Measurements from ENCODE around the gene HJV.

HJV gene

DNA sequence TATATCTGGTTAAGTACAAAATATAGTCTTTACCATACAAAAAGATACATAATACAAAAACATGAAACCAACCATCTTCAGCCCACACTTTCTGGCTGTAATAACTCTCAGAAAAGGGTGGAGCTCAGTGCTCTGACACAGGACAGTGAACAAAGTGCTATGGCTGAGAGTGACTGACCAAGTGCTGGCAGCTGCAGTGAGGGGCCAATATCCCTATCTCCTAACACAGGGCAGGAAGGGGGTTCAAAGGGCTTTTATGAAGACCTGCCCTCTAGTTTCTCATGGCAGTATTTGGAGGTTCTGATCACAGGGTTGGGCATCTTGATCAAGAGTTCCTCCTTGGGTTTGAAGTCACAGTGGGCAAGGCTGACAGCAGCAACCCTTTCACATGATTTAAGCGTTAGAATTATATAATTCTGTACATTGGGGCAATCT is 29.0 kb downstream of the HJV start:
- DNase-seq = no peak

DNA sequence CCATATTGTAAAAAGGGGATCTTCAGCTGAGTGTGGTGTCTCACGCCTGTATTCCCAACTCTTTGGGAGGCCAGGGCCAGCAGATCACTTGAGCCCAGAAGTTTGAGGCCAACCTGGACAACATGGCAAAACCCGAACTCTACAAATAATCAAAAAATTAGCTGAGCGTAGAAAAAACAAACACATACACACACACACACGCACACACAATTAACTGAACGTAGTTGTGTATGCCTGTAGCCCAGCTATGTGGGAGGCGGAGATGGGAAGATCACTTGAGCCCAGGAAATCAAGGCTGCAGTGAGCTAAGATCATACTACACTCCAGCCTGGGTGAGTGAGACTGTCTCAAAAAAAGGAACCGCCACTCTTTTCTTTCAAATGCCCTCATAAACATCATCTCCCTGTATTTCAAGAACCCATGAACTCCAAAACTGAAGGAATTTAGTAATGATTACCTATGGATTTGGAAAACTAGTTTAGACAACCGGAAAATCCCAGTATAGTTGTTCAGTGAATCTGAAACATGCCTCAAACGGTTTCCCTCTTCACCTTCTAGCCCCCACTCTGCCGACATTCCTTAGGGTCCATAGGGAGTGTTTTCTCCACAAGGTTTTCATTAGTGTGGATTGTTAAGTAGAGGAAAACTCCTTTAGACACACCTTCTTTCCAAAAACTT is 29.7 kb downstream of the HJV start:
- DNase-seq = no peak

DNA sequence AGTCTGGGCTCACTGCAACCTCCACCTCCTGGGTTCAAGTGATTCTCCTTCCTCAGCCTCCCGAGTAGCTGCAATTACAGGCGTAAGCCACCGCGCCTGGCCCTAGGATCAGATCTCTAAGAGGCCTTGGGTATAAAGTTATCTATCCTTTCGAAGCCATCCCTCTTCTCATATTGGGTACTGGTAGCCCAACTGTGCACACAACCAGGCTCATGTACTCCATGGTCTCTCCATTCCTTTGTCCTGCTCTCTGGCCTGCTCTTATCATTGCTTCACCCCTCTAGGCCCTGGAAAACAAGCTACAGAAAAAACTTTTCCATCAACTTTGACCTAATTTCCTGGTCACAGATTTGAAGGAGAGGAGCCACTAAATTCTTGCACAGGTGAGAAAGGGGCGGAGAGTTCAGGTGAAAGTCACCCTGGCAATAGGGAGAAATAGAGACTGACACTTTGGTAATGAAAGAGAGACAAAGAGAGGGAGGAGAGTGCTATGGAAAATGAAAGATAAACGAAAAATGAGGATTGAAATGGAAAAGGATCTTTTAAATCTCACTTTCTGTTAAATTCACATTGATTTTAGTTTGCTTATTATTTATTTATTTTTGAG is 31.2 kb downstream of the HJV start:
- no peak for DNase-seq

DNA sequence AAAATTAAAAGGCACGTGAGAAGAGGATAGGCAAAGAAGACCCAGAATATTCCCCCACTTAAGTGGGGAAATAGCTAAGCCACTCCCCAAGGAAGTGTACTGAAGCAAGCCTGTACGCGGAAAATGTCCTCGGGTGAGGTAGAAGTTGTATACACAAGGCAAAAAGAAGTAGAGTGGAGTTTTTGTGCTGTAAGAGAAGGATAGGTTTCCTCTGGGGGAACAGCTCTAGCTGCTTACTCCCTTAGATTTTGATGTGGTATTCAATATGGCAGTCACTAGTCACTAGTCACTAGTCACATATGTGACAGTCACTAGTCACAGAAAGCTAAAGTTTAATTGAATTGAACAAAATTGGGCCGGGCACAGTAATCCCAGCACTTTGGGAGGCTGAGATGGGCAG is 32.8 kb downstream of the HJV start:
- no peak for DNase-seq

DNA sequence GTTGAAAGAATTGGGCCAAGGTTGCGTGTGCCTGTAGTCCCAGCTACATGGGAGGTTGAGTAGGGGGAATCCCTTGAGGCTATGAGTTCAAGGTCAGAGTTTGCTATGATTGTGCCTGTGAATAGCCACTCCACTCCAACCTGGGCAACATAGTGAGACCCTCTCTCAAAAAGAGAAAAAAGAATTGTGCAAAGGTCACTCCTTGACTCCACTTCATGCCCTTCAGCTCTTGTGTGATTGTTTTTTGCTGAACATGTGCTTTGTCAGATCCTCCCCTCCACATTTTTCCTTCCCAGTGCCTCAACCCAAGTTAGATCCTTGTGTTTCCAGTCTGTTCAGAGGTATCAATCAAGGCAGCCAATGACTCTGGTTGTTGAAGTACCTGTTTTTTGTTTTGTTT is 33.6 kb downstream of the HJV start:
- no peak for DNase-seq

DNA sequence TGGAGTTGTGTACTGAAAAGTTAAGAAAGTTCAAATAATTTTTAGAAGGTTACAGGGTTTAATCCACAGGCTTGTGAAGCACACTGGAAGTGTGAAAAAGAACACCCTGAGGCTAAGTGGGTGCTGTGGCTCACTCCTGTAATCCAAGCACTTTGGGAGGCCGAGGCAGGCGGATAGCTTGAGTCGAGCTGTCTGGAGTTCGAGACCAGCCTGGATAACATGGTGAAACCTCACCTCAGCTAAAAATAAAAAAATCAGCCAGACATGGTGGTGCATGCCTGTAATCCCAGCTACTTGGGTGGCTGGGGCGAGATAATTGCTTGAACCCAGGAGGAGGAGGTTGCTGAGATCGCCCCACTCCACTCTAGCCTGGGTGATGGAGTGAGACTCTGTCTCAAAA is 35.0 kb downstream of the HJV start:
- DNase-seq = no peak

DNA sequence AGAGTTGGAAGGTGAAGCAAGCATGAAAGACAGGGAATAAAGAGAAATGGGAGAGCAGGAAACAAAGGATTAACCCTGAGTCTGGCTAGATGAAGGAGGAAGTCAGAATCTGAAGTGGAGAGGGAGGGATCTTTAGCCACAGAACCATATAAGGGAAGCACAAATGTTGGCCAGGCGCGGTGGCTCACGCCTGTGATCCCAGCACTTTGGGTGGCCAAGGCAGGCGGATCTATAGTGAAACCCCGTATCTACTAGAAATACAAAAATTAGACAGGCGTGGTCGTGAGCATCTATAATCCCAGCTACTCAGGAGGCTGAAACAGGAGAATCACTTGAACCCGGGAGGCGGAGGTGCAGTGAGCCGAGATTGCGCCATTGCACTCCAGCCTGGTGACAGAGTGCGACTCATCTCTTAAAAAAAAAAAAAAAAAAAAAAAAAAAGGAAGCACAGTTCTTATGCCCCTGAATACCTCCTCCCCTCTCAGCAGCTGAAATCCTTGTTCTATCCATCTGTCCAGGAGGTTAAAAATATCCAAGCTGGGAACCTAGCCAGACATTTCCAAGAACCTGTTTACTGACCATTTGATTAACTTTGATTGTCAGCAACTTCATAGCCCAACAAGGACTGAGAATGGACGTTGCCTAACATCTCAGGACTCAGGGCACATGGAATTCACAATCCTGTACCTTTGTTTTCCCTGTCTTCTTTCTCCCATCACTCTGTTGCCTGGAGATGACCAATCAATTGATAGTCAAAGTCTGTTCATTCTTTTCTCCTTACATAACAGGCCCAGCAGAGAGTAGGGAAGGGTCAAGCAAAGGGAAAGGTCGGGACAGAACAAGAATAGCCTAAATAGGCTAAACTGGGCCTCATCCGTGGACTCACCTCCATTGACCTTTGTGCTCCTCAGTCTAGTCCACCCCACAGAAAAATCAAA is 35.8 kb downstream of the HJV start:
- DNase-seq = peak; percentile 29 to 57

DNA sequence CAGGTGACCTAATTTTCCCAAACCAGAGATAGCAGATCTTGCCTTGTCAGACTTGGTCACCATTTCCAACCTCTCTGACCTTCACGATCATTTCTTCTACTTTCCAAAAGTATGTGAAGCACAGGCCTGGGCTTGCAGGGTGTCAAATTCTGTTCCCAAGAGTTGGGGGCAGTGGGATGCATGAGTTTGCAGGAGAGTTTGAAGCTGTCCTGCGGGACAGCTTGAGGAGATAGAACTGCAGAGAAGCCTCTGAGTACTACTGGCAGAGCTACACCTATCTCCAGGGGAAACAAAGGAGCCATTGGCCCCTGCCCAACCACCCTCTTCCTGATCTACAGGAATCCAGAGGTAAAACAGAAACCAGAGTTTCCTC is 36.4 kb downstream of the HJV start:
- no peak for DNase-seq

DNA sequence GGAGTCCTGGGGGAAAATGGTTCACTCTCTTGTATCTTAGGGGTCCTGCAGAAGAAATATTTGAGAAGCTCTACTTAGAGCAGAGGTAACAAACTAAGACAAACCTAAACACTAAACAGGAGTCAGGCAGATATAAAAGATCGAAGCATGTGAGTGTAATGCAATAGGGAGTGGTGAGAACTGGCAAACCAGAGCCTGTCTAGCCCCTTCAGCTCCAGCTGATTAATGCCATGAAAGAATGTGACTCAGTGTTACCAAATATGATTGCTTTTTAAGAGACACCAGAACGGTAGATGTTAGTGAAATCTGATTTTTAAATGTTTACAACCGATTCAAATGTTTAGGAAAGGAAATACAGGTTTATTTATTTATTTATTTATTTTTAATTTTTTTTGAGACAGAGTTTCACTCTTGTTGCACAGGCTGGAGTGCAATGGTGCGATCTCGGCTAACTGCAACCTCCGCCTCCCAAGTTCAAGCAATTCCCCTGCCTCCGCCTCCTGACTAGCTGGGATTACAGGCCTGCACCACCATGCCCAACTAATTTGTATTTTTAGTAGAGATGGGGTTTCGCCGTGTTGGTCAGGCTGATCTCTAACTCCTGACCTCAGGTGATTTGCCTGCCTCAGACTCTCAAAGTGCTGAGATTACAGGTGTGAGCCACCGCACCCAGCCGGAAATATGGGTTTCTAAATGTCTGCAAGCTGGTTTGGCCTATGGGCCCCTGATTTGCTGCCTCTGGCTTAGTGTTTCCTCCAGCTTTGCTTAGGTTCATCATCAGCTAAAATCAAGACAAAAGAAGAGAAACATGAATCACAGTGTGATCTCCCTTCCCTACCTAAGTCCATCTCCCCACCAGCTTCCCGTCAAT is 37.3 kb downstream of the HJV start:
- no peak for DNase-seq

DNA sequence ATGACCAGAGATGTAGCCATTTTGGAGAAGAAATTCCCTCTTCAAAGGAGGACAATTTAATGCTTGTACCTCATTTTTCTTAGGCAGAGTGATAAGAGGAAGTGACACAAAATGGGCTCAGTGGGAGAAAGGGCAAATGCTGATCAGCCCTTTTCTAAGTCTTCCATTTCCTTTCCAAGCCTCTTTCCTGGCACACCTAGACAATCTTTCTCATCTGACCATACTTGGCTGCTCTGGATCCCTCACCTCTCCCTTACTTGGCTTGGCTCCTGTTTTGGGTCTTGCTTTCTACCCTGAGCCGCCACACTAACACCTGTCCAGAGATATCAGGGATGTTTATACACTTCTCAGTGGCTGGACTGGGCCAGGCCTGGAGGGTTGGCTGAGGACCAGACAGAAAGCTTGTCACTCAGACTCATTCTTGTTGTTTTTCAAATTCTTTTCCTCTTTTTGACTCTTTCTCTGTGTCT is 38.3 kb downstream of the HJV start:
- no peak for DNase-seq

DNA sequence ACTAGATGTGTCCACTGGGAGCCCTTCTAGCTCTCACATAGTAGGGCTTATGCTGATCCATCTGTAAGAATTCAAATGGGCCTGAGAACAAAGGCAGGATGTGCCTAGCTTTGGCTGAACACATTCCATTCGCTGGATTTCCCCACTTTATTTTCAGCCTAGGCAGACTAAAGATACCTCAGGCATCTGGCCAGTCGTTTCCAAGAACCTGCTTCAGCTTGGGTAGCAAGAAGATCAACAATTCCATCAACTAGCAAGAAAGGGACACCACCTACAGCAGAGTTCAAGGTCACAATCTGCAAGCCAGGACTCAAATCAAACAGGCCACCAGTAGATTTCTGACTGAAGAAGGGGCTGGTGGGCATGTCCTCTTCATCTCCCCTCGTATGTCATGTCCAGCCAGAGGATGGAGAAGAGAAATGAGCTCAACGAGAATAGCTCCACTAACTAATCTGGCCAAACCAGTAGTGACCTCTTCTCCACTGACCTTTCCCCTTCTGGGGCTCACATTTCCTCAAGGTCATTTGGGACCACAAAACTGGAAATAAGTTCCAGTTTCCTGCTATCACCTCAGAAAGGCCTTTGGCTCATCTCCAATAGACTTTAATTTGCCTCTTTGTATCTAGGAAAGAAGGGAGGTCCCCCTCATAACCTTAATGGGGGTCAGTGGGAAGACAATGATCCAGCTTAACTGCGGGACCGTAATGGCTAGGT is 39.4 kb downstream of the HJV start:
- DNase-seq = no peak

DNA sequence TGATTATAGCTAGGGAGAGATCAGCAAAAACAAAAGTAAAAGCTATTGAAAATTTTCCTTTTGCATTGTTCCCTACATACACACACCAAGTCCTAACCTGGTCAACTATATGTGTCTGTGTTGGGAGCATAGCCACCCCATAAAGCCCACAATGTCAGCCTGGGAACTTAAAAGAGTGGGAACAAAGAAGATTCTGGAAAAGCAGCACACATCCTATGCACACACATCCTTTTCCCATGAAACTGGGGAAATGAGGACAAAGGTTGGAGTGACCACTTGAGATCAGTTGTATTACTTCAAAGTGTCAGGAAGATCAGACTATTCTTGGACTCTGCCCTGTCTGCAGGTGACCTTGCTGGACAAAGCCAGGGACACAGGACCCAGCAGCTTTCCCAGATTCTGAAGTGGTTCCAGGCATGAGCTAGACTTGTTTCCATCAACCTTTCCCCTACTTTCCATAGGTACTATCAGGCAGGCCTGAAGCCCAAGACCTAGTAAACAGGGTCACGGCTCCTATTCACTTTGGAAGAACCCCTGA is 41.0 kb downstream of the HJV start:
- no peak for DNase-seq

DNA sequence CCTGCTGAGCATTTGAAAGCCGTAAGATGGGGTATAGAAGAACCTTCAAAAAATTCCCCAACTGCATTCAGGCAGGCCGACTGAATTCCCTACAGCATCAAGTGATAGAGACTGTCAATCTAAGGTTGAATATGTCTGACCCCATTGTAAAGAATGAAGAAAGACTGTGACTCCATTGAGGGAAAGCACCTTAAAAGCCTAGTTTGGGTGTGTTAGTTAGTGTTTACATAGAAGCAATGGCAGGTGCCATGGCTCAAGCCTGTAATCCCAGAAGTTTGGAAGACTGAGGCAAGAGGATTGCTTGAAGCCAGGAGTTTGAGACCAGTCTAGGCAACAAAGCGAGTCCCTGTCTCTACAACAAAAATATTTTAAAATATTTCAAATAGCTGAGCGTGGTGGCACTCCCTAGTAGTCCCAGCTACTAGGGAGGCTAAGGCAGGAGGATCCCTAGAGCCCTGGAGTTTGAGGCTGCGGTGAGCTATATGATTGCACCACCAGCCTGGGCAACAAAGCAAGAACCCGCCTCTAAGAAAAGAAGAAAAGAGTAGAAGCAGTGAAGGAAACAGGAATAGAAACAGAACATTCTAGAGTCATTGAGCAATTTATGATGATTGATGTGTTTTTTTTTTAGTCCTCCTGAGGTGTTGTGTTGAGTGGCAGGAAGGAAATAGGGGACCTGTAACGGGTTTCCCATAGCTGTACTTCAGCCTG is 41.6 kb downstream of the HJV start:
- DNase-seq = no peak

DNA sequence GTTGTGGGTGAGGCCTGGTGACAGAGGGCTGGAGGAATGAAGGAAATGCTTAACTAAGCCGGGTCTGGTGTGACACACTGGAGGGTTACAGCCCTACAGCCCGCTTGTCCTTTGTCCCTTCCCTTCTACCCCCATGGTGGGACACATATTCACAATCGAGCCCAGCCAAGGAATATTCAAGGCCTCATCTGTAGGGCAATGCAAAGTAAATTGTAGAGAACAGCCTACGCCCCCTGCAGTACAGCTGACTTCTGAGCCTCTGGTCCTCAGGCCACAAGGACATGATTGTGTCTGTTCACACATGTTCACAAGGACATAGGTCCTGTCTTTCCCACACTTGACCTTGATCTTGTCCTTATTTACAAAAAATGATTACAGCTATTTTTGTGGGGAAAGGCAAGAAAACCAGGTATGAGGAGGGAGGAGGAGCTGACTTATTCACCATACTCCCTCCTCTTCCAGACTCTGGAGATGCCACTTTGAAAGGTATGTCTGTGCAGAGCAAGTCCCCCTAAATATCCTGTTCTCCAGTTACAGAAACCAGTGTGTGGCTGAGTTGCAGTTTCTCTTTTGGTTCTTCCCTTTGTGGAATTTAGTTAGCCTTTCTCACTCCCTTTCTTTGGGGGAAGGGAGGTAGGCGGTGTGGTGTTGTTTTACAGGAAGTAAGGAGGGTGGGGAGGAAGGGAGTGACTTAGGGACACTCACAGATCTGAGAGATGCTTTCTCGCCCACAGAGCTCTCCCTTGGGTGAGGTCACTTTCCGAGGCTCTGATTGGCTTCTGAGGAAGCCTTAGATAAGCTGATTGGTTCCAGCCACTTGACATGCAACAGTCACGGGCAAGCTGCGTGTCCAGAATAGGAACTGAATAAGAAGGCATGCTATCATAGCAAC is 42.4 kb downstream of the HJV start:
- peak; percentile 95 to 98 for DNase-seq

DNA sequence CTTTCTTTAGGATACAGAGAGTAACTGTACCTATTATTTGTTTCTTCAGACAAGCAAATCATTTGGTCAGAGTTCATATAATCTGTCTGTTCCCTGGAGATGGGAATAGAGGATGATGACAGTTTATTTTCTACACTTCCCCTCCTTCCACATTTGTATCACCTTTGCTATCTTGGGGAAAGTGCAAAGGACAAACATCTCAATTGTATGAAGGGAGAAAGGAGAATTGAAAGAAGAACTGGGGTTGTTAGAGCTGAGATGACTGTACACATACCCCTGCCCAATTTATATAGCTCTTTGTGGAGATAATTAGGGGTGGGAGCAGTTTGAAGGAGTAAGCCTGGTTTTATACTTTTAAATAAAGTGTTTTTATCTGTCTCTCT is 43.1 kb downstream of the HJV start:
- DNase-seq = no peak

DNA sequence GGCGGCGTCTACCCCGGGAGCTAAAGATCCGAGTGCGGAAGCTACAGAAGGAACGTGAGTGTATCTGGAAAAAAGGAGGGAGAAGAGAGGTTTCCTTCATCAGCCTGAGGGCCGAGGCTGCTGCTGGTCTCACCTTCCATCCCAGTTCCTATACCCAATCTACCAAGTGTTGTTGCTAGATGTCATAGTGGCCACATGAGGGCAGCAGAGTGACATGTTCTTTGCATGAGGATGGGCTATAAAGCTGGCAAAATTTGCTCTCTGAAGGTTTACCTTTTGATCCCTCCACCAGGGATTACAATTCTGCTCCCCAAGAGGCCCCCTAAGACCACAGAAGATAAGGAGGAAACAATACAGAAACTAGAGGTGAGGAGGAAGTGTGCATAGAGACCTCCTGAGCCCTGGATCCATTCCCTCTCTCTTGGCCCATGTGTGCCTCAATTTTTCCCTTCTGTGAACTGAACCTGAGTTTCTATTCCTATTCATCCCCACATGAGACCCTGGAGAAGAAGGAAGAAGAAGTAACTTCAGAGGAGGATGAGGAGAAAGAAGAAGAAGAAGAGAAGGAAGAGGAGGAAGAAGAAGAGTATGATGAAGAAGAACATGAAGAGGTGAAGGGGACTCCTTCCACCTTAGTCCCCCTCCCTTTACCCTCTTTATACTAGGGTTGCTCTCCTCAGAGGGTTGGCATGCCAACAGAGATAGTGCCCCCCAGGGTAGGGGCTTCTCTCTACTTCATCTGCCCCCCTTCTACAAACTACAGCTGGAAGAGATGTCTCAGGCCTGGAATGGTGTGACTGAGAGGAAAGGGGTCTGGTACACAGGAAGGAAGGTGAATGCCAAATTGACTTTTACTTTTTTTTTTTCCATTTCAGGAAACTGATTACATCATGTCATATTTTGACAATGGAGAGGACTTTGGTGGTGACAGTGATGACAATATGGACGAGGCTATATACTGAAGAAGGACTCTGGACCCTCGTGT is 43.8 kb downstream of the HJV start:
- peak in 1 of 2 experiments; percentile 37 for DNase-seq

DNA sequence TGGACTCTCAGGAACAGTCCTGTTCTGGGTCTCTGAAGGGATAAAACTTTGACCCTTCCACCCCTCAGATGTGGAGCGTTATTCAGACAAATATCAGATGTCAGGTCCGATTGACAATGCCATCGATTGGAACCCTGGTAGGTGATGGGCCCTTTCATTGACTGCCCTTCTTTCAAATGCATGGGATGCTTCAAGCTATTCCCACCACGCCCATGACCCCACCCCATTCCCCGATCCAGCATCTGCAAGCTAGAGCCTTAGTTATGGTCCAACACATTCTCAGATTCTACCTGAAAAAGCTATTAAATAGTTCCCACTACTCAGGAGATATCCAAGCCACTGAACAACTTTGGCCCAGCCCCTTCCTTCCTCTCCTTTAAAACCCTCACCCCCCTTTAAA is 44.5 kb downstream of the HJV start:
- no peak for DNase-seq

DNA sequence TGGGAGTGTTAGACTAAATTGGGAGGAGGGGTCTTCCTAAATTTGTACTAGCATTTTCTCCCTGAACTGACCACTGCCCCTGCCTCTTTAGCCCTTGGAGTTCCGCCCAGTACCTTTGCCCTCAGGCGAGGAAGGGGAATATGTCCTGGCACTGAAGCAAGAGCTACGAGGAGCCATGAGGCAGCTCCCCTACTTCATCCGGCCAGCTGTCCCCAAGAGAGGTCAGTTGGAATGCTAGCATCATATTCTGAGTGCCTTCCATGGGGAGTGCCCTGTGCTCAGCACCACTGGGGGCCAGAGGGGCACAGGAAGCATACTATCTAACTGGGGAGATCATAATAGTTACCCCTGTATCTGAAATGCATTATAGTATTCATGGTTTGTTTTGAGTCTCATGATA is 46.3 kb downstream of the HJV start:
- no peak for DNase-seq

DNA sequence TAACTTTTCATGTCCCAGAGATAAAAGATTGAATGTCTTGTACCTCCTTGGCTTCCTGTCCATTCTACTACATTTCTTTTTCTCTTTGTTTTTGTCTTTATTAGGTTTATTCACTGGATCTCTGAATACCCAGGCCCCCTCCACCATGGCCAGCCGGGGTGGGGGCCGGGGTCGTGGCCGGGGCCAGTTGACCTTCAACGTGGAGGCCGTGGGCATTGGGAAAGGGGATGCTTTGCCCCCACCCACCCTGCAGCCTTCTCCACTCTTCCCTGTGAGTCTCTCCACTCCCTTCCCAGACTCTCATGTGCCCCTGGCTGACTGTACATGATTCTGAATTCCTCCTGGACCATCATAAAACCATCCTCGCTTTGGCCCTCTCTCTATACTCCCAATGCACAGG is 46.8 kb downstream of the HJV start:
- DNase-seq = no peak
